ENCODE measurements around the gene SLC39A10. TPM values are rescaled to one million over a fixed set of nuclear protein-coding genes. Genes with fewer than 3 reads are reported as not detected.

The SLC39A10 gene
- total RNA-seq, 1 donor from 2014 or later = 62.0 TPM

GRCh38 chr2:195613922-195614321 is 43.1 kb upstream of the SLC39A10 start:
- no peak for TF ChIP-seq CTCF (IDR thresholded peaks at IDR 0.05; ENCODE audit: unreplicated experiment)
- Mint-ChIP-seq H3K27ac (ENCODE audit: unreplicated experiment) (peak overlapping the region; percentile 2), H3K9me3 (ENCODE audit: unreplicated experiment) (no peaks in the 10 kb centered on the region), H3K36me3 (ENCODE audit: low read depth, unreplicated experiment) (no peaks in the 10 kb centered on the region), H3K4me1 (ENCODE audit: unreplicated experiment) (peaks cover 15% of the 10 kb centered on the region), H3K4me3 (ENCODE audit: unreplicated experiment) (no peak overlapping the region), H3K27me3 (ENCODE audit: unreplicated experiment) (peaks cover 2% of the 10 kb centered on the region)
- DNase-seq (ENCODE audit: low spot score) = no peak

- no peak for DNase-seq (ENCODE audit: low spot score)
- no peak overlapping the region for H3K4me3 Mint-ChIP-seq (ENCODE audit: unreplicated experiment)
- H3K27ac Mint-ChIP-seq (ENCODE audit: unreplicated experiment) = no peak overlapping the region
- H3K36me3 Mint-ChIP-seq (ENCODE audit: low read depth, unreplicated experiment) = no peaks in the 10 kb centered on the region
- no peaks in the 10 kb centered on the region for H3K9me3 Mint-ChIP-seq (ENCODE audit: unreplicated experiment)
- TF ChIP-seq CTCF (IDR thresholded peaks at IDR 0.05; ENCODE audit: unreplicated experiment) = no peak
- peaks cover 3% of the 10 kb centered on the region for H3K4me1 Mint-ChIP-seq (ENCODE audit: unreplicated experiment)
- peaks cover 2% of the 10 kb centered on the region for H3K27me3 Mint-ChIP-seq (ENCODE audit: unreplicated experiment)
Measured at GRCh38 chr2:195619590-195619989, 37.4 kb upstream of the SLC39A10 start.

GRCh38 chr2:195620501-195620900 is 36.5 kb upstream of the SLC39A10 start:
- Mint-ChIP-seq H3K4me3 (ENCODE audit: unreplicated experiment) (no peak overlapping the region), H3K9me3 (ENCODE audit: unreplicated experiment) (no peaks in the 10 kb centered on the region), H3K27ac (ENCODE audit: unreplicated experiment) (no peak overlapping the region), H3K36me3 (ENCODE audit: low read depth, unreplicated experiment) (no peaks in the 10 kb centered on the region), H3K27me3 (ENCODE audit: unreplicated experiment) (peaks cover 2% of the 10 kb centered on the region), H3K4me1 (ENCODE audit: unreplicated experiment) (peaks cover 3% of the 10 kb centered on the region)
- DNase-seq (ENCODE audit: low spot score) = no peak
- no peak for TF ChIP-seq CTCF (IDR thresholded peaks at IDR 0.05; ENCODE audit: unreplicated experiment)

DNA sequence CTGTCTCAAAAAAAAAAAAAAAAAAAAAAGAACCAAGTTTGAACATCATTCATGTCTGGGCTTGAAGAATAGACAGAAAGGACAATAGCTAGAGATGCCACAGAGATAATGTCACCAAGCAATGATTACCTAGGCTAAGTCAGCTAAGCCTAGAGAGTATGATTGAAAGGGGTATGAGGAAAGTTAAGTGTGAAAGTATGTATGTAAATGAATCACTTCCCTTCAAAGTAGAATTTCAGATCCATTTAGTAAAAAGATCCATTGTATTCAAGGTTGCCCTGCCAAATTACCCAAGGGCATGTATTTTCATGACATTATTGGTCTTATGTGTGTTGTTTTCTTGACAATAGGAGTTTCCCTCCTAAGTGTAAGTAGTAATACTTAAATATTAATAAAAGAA is 34.1 kb upstream of the SLC39A10 start:
- no peak overlapping the region for H3K4me3 Mint-ChIP-seq (ENCODE audit: unreplicated experiment)
- no peak overlapping the region for H3K27ac Mint-ChIP-seq (ENCODE audit: unreplicated experiment)
- DNase-seq (ENCODE audit: low spot score) = no peak
- TF ChIP-seq CTCF (IDR thresholded peaks at IDR 0.05; ENCODE audit: unreplicated experiment) = no peak
- no peaks in the 10 kb centered on the region for H3K27me3 Mint-ChIP-seq (ENCODE audit: unreplicated experiment)
- H3K4me1 Mint-ChIP-seq (ENCODE audit: unreplicated experiment) = peaks cover 3% of the 10 kb centered on the region
- no peaks in the 10 kb centered on the region for H3K36me3 Mint-ChIP-seq (ENCODE audit: low read depth, unreplicated experiment)
- H3K9me3 Mint-ChIP-seq (ENCODE audit: unreplicated experiment) = no peaks in the 10 kb centered on the region

- Mint-ChIP-seq H3K27ac (ENCODE audit: unreplicated experiment) (no peak overlapping the region), H3K9me3 (ENCODE audit: unreplicated experiment) (no peaks in the 10 kb centered on the region), H3K27me3 (ENCODE audit: unreplicated experiment) (no peaks in the 10 kb centered on the region), H3K4me3 (ENCODE audit: unreplicated experiment) (no peak overlapping the region), H3K4me1 (ENCODE audit: unreplicated experiment) (no peaks in the 10 kb centered on the region), H3K36me3 (ENCODE audit: low read depth, unreplicated experiment) (no peaks in the 10 kb centered on the region)
- DNase-seq (ENCODE audit: low spot score) = no peak
- TF ChIP-seq CTCF (IDR thresholded peaks at IDR 0.05; ENCODE audit: unreplicated experiment) = no peak
Measured at GRCh38 chr2:195626507-195626906, 30.5 kb upstream of the SLC39A10 start.
